AG10803 (cell line): Measurements from ENCODE around the gene SLC40A1.

Experiments
- DNase-seq: peaks from one replicate; pipeline ENCODE4 v3.0.0; 2010; ENCODE audit warnings: low read depth
- H3K4me3 ChIP-seq: 2 replicates; pipeline ENCODE4 v1.5.1; 2011; ENCODE audit warnings: mild to moderate bottlenecking, low read length, control low read depth
- CTCF ChIP-seq: conservative IDR thresholded peaks from 2 replicates; pipeline ENCODE4 v1.5.1; 2011; ENCODE audit warnings: mild to moderate bottlenecking, low read length, control low read depth, inconsistent platforms

The SLC40A1 gene

DNA sequence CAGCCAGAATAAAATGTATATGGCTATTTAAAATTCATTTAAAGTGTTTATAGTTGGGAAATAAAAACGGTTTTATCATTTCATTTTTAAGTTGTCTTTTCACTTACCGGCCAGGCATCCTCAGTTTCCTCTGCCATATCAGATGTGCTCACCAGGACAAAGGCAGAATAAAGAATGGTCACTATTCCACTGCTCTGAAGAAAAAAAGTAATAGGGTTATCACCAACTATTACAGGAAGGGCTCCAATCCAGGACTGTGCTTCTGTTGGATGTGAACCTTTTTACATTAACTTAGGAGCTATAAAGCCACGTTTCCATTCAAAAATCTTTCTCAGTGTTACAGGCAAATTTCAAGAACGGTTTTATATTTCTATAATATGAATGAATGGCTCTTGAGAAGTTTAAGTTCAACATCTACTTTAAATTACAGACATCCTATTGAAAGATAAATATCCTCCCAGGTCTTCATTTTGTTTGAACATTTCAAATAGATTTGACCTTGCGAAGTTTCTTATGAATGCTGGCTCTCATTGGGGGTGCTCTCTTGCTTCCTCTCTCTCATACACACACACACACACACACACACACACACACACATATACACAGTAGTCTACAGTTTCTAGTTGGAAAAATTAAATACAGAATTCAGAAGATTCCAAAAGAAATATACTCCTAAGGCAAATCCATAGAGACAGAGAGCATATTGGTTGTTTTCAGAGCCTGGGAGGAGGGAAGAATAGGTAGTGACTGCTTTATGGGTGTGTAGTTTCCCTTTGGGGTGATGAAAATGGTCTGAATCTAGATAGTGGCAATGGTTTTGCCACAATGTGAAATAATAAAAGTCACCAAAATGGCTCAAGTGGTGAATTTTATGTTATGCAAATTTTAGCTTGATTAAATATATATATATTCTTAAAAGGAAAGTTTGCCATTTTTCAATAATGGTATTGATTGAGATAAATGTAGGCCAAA is 2.9 kb upstream of the SLC40A1 start:
- DNase-seq = no peak
- TF ChIP-seq CTCF = no peak

GRCh38 chr2:189582809-189583192 is 2.2 kb upstream of the SLC40A1 start:
- TF ChIP-seq CTCF = no peak
- no peak for DNase-seq
- no peak overlapping the region for H3K4me3 ChIP-seq

More for the DNA sequence above, 2.9 kb upstream of the SLC40A1 start:
- no peak overlapping the region for H3K4me3 ChIP-seq

DNA sequence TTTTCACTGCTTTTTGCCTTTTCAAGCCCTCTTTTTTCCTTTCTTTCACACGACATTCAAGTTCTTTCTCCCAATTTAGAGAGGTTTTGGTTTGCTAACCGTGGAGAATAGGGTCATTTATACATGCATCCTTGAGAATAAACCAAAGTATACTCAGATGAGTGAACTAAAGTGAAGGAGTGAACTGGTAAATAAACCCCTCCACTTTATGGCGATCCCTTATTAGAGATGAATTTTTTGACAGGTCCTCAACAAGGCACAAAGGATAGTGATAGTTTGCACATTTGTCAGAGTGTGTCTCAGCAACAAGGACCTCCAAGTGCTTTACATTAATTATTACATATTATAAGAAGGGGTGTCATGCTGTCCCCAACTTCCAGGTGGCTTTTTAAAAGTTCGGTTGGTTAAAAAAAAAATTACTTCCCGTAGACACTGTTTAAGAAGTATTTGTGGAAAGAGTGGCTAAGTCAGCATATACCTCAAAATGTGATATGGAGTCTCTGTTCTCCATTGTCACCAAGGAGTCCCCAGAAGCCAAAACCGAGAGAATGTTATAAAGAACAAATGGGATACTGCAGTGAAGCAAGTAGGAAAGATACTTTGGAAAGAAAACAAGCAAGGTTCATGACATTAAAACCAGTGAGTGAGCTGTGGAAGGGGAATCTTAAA is 1.7 kb upstream of the SLC40A1 start:
- no peak overlapping the region for H3K4me3 ChIP-seq
- DNase-seq = no peak
- no peak for TF ChIP-seq CTCF

DNA sequence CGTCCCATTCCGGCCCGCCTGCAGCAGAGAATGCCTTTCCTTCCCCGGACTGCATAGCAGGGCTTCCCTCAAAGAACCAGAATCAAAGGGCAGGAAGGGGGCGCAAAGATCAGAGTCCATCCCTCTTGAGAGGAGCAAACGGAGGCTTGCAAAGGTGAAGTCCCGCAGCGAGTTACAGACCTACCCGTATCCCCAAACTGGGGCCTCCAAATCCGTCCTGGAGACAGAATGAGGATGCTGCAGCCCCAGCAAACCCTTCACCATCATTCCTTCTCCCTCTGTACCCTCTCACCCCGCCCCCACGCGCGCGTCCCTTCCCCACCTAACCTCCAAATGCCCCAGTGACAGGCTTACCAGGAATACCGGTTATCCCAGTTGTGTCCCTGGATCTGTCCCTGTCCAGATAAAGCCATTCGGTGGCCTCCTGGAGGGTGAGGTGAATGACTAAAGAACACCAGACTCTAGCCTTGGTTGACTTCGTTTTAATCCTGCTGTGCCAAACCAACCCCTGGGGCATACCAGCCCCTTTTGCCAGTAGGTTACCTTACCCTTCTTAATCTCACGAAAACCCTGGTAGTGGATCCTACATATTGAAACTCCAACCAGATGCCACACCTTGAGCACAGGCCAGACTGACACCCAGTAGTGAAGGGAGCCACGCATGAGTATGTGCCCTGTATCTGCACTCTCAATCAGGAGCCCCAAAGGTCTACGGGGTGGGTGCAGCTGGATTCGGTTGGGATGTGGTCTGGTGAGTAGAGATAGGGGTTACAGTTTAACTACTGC is 961 bp upstream of the SLC40A1 start:
- peak overlapping the region; percentile 62 for H3K4me3 ChIP-seq
- DNase-seq = no peak

DNA sequence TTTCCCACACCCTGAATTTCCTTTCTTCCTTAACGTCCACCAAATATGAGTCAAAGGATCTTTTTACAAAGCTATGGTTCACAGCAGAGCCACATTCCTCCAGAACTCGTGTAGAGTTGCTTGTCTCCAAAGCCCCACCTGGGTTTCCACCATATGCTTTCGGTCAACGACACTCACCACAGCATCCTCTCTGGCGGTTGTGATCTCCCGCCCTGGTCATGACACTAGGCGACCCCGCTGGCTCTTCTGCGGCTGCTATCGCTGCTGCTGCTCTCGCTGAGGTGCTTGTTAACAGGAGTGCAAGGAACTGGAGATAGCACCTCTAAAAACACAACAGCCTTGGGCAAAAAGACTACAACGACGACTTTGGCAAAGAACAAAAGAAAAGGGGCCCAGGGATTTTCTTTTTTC is 340 bp downstream of the SLC40A1 start:
- no peak for TF ChIP-seq CTCF
- DNase-seq = no peak
- H3K4me3 ChIP-seq = peak overlapping the region; percentile 62

More for the DNA sequence above, 961 bp upstream of the SLC40A1 start:
- TF ChIP-seq CTCF = no peak

- no peak for TF ChIP-seq CTCF
- DNase-seq = peak; percentile 30
- H3K4me3 ChIP-seq = peak overlapping the region; percentile 62
These were observed 900 bp downstream of the SLC40A1 start for GRCh38 chr2:189579585-189580186.
